ENCODE results near the gene MAPK11.

MAPK11 gene

DNA sequence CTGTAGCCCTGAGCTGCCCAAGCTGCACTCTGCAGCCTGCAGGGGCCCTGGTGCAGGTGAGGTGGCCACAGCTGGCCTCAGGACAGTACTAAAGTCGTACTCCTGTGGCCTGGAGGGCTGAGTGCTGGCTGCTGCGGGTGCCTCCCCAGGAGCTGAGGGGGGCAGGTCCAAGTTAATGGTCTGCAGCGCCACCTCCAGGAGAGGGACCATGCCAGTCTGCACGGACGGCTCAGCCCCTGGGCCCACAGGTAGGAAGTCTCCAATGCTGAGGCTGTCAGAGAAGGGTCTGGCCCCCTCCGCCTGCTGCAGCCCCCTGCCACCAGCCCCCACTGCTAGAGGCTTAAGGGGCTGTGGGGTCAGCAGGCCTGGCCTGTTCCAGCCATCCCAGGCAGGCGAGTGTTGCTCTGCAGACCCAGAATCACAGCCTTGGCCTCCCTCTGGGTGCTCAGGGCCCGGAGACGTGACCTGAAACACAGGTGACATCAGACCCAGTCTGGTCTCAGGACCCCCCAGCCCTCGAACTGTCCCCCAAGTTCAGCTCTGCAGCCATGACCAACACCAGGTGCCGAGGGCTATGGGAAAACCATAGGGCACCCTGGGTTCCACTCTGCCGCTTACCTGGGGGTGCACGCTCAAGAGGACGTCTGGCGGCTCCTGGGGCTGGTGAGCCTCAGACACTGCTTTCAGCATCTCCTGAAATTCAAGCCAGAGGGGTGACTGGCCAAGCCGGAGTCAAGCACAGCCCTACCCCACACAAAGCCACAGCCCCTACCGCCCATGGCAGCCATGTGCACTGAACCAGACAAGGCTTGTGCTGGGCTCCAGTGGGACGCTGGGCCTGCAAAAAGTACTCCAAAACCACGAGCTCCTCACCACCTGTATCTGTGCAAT lies 48.5 kb downstream of the MAPK11 start:
- no peak for DNase-seq

DNA sequence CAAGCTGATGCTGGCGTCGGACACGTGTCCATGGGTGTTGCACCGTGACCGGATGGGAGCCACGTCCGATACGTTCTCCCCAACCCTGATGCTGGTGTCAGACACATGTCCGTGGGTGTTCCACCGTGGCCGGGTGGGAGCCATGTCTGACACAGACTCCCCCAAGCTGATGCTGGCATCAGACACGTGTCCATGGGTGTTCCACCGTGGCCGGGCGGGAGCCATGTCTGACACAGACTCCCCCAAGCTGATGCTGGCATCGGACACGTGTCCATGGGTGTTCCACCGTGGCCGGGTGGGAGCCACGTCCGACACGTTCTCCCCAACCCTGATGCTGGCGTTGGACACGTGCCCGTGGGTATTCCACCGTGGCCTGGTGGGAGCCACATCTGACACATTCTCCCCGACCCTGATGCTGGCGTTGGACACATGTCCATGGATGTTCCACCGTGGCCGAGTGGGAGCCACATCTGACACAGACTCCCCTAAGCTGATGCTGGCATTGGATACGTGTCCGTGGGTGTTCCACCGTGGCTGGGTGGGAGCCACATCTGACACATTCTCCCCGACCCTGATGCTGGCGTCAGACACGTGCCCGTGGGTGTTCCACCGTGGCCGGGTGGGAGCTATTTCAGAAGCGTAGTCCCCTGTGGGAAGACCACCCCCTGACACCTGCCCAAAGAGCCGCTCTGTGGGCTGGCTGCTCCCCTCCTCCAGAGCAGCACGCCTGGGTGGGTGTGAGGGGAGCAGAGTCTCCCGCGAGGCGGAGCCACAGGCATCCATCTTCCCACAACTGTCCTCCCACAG lies 49.4 kb downstream of the MAPK11 start:
- no peak for DNase-seq

DNA sequence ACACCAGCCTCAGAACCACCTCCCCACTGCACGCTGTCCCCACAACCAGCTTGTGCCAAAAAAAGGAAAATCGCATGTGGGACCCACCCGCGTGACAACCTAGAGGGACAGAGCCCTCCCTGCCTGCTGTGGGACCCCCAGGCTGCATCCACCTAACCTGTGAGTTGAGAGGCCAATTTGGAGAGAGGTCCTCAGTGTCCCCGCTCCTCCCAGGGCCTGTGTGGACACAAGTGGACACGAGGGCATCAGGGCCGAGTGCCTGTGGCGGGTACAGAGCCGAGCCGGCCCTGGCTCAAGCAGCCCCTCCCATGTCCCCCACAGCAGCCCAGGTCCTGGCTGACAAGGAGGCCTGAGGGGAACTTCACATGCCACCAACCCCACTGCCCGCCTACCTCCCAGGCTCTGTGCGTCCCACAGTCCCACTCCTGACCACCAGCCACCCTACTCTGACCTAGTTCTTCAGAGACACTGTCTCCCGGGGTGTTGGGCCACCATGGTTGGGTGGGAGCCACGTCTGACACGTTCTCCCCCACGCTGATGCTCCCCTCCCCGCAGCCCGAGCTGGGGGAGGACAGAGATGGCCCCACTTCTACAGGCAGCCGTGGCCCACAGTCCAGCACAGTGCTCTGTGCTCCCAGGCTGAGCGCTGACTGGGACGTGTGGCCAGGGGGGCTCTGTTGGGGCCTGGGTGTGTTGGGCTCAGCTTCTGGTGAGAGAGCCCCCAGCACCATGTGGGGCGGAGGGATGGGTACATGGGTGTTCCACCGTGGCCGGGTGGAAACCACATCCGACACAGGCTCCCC lies 50.2 kb downstream of the MAPK11 start:
- DNase-seq: no peak

DNA sequence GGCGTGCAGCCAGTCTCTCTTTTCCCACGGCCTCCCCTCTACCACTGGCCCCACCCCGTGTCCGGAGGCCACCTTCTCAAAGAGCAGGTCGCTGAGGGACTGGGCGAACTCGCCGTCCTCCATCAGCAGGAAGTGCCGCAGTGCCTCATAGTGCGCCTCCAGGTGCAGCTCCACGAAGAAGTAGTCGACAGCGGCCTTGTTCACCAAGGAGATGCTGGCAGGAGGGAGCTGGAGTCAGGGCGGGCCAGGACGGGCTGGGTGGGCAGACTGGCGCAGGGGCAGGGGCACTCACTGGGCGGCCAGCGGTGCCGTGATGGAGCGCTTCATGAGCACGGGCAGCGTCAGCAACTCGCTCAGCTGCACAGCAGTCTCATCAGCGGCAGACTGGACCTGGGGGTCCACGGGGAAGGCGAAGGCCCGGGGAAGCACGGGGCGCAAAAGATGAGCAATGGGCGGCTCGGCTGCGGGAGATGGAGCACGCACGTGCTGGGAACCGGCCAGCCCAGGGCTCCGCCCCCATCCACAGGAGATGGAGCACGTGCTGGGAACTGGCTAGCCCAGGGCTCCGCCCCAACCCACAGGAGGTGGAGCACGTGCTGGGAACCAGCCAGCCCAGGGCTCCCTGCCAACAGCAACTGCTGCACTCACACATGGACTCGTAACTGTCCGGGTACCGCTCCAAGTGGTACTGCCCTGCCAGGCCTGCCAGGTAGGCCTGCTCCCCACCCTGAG lies 51.0 kb downstream of the MAPK11 start:
- peak; percentile 26 for DNase-seq

DNA sequence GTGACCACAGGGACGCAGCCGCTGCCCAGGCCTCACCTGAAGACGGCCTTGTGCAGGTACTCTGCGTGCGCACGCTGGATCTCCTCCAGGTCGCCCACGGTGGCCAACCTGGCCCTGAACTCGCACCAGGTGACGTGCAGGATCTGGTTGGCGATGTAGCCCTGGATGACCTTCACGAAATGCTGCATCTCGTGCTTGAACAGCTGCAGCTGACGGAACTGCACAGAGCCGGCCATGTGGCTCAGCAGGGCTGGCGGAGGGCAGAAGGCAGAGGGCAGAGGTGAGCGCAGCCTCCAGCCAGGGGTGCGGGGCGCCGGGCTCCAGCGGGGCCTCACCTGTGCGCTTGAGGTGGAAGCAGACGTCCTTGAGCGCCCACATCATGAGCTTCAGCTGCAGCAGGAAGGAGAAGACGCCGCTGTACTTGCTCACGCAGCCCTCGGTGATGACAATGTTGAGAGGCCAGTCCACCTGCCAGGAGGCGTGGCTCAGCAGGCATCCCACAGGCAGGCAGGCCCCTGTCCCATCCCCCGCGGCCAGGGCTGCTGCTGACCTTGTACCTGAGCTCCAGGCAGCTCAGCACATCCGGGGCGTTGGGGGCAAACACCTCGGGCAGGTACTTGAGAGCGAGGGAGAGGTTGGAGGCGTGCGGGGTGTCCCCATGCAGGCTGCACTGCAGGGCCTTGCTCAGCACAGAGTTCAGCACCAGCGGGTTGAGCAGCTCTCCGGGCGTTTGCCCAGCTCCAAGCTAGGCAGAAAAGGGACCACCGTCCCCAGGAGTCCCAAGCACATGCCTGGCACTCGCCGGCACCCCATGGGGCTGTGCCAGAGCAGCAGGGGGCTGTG lies 51.8 kb downstream of the MAPK11 start:
- DNase-seq: no peak

DNA sequence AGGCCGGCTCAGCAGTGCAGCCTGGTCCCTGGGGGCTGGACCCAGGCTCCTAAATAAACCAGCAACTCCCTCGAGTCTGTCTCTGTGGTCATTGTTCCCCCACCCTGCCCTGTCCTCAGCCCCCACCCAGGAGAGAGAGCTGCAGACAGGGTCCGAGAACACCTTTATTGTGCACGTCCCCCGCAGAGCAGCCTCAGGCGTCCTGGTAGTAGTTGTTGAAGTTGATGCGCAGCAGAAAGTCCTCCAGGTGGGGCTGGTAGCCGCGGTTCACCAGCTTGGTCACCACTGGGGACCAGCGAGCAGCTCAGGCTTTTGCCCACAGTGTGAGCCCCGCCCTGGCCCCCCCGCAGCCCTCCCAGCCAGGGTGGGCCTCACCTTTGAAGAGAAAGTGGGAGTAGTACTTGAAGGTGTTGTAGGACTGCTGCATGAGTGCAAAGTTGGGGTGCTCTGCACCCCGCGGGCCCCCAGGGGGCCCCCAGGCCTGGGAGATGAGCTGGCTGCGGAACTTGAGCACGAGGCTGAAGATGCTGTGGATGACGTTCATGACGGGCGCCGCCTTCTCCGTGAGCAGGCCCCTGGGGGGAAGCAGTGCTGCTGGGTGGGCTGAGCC lies 52.5 kb downstream of the MAPK11 start:
- no peak for DNase-seq

DNA sequence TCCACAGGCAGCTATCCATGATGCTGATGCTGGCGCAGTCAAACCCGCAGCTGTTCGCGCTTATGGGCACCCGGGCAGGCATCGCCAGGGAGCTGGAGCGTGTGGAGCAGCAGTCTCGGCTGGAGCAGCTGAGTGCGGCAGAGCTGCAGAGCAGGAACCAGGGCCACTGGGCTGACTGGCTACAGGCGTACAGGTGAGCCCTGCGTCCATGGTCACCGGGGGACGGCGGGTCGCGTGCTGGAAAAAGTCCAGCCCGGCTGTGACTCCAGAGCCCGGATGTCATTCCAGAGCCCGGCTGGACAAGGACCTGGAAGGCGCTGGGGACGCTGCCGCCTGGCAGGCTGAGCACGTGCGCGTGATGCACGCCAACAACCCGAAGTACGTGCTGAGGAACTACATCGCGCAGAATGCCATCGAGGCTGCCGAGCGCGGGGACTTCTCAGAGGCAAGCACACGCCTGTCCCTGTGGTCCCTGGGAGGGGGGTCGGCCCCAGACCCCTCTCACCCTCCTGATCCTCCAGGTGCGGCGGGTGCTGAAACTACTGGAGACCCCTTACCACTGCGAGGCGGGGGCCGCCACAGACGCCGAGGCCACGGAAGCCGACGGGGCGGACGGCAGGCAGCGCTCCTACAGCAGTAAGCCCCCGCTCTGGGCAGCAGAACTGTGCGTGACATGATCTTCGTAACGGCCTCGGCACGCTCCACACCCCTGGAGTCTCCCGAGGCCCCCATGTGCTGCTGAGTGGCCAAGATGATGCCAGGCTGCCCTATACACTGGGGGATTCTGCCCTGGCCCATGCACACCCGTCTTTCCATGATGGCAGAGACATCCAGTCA lies 53.3 kb downstream of the MAPK11 start:
- no peak for DNase-seq

DNA sequence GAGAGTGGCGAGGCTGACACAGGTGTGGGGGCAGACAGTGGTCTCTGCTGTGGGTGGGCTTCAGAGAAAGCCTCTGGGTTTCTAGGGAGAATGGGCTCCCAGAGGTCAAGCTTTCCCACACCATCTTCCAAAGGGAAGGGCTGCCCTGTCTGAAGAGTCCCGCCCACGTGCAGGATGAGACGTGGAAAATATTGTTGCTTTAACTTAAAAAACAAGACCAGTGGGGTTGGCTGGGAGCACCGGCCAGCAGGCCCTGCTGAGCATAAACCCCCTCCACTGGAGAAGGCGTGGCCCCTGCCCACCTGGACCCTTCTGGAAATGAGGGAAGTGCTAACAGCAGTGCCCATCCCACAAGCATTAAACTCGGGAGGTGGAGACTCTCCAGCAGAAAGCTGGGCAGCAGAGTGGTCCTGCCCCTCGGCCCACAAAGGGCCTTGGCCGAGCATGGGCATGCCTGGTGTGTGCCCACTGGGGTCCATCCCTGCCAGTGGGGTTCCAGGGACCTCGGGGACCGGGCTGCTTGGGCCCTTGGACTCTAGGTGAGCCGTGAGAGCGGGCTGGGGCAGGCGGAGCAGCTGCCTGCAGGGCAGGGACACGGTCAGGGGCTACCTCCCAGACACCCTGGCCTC lies 54.0 kb downstream of the MAPK11 start:
- no peak for DNase-seq

DNA sequence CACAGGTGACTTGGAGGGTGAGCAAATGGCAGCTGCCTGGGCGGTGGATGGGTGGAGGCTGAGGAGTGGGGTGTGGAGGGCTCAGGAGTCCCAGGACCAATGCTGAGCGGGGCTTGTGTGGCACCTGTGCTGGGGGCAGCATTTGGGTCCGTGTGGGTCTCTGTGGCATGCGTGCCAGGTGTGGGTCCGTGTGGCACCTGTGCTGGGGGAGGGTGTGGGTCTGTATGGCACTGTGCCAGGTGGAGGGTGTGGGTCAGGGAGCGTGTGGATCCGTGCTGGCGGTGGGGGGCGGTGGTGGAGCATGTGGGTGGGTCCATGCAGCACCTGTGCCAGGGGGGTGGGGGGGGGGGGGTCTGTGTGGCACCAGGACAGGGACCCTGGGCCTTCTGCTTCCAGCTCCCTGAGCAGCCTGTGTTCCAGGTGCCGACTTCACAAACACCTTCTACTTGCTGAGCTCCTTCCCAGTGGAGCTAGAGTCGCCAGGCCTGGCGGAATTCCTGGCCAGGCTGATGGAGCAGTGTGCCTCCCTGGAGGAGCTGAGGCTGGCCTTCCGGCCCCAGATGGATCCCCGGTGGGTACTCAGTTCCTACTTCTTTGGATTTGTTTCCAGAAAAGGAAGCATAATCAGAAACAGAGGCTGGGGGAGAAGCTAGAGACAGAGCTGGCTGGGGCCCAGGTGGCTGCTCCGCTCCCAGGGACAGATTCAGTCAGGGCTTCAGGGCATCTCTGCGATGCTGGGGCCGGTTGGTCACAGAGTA lies 54.7 kb downstream of the MAPK11 start:
- no peak for DNase-seq

All from SHP77 treated with DMSO at 0.1 percent for 48 hours (cell line).